AG04450 (cell line): Measurements from ENCODE around the gene NDOR1. TPM values are rescaled to one million over a fixed set of nuclear protein-coding genes. Genes with fewer than 3 reads are reported as not detected.
A peak's percentile ranks its signal among the peaks of the same experiment; 100 is the strongest.

Source experiments
- CTCF ChIA-PET: fragments of 300-600, 350-600 bp; formaldehyde crosslinking; extraction: SDS; loops from one replicate; lab custom pipeline; 2022; ENCODE audit warnings: antibody characterized with exemption, inconsistent platforms; lab: Charles Lee
- POLR2A ChIA-PET: fragments of 350-600 bp; formaldehyde crosslinking; extraction: SDS; loops from one replicate; lab custom pipeline; 2021; ENCODE audit warnings: antibody characterized with exemption, inconsistent platforms; lab: Yijun Ruan, JAX
- DNase-seq: peaks from one replicate; pipeline ENCODE4 v3.0.0-alpha.2; 2011; ENCODE audit warnings: low read depth, low spot score
- H3K27ac ChIP-seq: one replicate; pipeline ENCODE4 v1.5.1; 2012; ENCODE audit warnings: low read depth, low read length, control low read depth
- H3K27me3 ChIP-seq: one replicate; pipeline ENCODE4 v1.6.0; 2012; ENCODE audit warnings: low read length; ENCODE audit not compliant: control insufficient read depth, insufficient read depth
- H3K4me3 ChIP-seq: 2 replicates; pipeline ENCODE4 v1.5.1; 2011; ENCODE audit warnings: mild to moderate bottlenecking, low read depth, low read length, control low read depth
- H3K9me3 ChIP-seq: 2 replicates; pipeline ENCODE4 v1.5.1; 2012; ENCODE audit warnings: low read length; ENCODE audit not compliant: control insufficient read depth, insufficient read depth
- polyA plus RNA-seq: library from polyadenylated mRNA; depleted of rRNA; stranded (reverse); fragments of >200 nt; gene quantifications from 2 replicates; pipeline ENCODE4 v1.2.3, GENCODE V29; 2011
- TF ChIP-seq, protein P1 (sequence below): IDR thresholded peaks from 2 replicates; pipeline ENCODE4 v1.5.1; 2011; ENCODE audit warnings: low read depth, low read length, control low read depth, inconsistent platforms

NDOR1 gene
- polyA plus RNA-seq, 1 experiment = 2.8 TPM

DNA sequence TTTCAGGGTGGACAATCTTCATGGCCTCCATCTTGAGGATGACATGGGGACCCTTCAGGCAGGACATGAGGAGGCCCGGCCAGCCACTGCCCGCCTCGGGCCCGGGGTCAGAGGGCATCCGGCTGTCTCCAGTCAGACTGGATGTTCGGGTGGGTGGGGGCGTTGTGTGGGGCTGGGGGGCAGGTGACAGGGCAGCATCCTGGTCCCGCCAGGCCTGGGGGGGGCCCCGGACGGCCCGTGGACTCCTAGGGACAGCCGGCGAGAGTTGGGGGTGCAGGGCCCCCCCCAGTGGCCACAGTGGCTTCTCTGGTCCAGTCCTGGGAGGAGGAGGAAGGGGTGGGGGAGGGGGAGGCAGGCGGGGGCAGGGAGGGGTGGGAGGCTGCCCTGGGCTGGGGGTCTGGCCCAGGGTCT, 15.6 kb downstream of the NDOR1 start:
- TF ChIP-seq, protein P1, sequence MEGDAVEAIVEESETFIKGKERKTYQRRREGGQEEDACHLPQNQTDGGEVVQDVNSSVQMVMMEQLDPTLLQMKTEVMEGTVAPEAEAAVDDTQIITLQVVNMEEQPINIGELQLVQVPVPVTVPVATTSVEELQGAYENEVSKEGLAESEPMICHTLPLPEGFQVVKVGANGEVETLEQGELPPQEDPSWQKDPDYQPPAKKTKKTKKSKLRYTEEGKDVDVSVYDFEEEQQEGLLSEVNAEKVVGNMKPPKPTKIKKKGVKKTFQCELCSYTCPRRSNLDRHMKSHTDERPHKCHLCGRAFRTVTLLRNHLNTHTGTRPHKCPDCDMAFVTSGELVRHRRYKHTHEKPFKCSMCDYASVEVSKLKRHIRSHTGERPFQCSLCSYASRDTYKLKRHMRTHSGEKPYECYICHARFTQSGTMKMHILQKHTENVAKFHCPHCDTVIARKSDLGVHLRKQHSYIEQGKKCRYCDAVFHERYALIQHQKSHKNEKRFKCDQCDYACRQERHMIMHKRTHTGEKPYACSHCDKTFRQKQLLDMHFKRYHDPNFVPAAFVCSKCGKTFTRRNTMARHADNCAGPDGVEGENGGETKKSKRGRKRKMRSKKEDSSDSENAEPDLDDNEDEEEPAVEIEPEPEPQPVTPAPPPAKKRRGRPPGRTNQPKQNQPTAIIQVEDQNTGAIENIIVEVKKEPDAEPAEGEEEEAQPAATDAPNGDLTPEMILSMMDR = no peak
- no peak overlapping the region for H3K4me3 ChIP-seq
- ChIA-PET POLR2A (interaction anchor here (0.7 to 1.4 kb wide), 3 partner anchors 12 to 32 kb away, joined by 3 to 6 read pairs (median 3); partner anchors contain the start of gene TUBB4B), CTCF (no interaction called here)
- H3K27me3 ChIP-seq = no peaks in the 10 kb centered on the region
- no peaks in the 10 kb centered on the region; the same call in 1 of the 2 replicates for H3K9me3 ChIP-seq
- no peak overlapping the region for H3K27ac ChIP-seq
- DNase-seq = no peak

- peak overlapping the region; percentile 39 for H3K4me3 ChIP-seq
- H3K9me3 ChIP-seq = no peaks in the 10 kb centered on the region; the same call in 1 of the 2 replicates
- ChIA-PET CTCF (no interaction called here), POLR2A (interaction anchor here (0.7 to 1.4 kb wide), 3 partner anchors 13 to 33 kb away, joined by 3 to 6 read pairs (median 3); partner anchors contain the start of gene TUBB4B)
- DNase-seq = no peak
- no peak overlapping the region for H3K27ac ChIP-seq
- H3K27me3 ChIP-seq = no peaks in the 10 kb centered on the region
- TF ChIP-seq, protein P1 = no peak
Measured at GRCh38 chr9:137221506-137222111, 16.1 kb downstream of the NDOR1 start.

DNA sequence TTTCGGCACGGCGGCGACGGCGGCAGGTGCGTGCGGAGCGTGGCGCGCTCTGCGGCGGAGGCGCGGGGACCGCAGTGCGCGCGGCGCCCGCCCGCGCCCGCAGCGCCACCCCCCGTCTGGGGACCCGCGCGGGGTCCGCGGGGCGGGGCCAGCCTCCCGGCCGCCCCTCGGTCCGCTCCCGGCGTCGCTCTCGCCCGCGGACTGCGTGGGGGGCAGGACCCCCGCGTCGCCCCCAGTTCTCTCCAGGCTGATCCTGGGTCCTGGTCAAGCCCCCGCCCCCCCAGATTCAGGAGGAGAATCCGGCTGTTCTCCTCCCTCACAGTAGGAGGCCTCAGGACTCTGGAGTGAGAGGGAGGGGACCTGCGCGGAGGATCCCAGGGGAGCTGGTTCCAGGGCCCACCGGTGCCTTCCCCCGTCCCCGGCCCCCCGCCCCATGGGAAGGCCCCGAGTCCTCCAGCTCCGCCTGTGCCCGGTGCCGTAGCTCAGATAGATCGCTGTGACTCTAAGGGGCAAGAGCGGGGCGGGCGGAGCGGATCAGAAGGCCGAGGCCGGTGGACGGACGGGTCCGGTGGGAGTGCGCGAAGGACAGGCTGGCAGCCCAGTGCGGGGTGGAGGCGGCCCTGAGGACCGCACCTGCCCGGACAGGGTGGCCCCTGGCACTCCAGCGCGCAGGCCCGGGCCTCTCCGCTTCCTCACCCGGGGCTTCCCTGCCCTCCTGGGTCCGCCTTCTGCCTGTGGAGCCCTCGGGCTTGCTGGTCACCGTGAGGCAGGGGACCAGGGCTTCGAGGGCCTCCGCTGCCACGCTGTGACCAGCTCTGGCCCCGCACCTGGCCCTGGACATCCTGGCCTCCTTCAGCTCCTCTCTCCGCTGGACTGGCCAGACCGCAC, 16.9 kb downstream of the NDOR1 start, which contains the start of gene RNF208:
TSS of gene RNF208 (minus strand) at position 51 of the 888 bp plus-strand sequence. CDS start 1,028 bp downstream, outside the sequence.
- DNase-seq = no peak
- Histone ChIP-seq H3K4me3 (peak within 1 kb of the TSS; percentile 48), H3K9me3 (no peaks in the 10 kb centered on the region; the same call in 1 of the 2 replicates), H3K27me3 (no peaks in the 10 kb centered on the region), H3K27ac (peak within 1 kb of the TSS; percentile 52)
- POLR2A ChIA-PET = interaction anchor here (0.7 to 2.4 kb wide), 9 partner anchors 14 to 99 kb away, joined by 3 to 28 read pairs (median 7); partner anchors contain the start of genes ANAPC2, NDOR1, SSNA1 and TMEM203
- CTCF ChIA-PET = interaction anchor here (0.6 to 3.7 kb wide), 3 partner anchors 14 to 193 kb away, joined by 3 to 29 read pairs (median 6); no protein-coding TSS in a partner anchor
- TF ChIP-seq, protein P1 = no peak

GRCh38 chr9:137223078-137223970, 17.8 kb downstream of the NDOR1 start:
- Histone ChIP-seq H3K27ac (peak overlapping the region; percentile 65), H3K4me3 (peak overlapping the region; percentile 80), H3K27me3 (no peaks in the 10 kb centered on the region), H3K9me3 (no peaks in the 10 kb centered on the region; the same call in 1 of the 2 replicates)
- CTCF ChIA-PET = interaction anchor here (0.6 to 3.7 kb wide), 7 partner anchors 13 to 277 kb away, joined by 3 to 29 read pairs (median 6); partner anchors contain the start of gene SSNA1
- POLR2A ChIA-PET = interaction anchor here (0.7 to 2.4 kb wide), 10 partner anchors 13 to 100 kb away, joined by 3 to 28 read pairs (median 7); partner anchors contain the start of genes ANAPC2, NDOR1, SSNA1 and TMEM203
- TF ChIP-seq, protein P1 = no peak
- peak; percentile 96 for DNase-seq
